Renal pelvis (tissue), 4 donors: Measurements from ENCODE around the gene UNC13B. TPM values are rescaled to one million over a fixed set of nuclear protein-coding genes. Genes with fewer than 3 reads are reported as not detected.

Experiments used
- DNase-seq: peaks from one replicate; pipeline ENCODE4 v3.0.0-alpha.2; 2013
- polyA plus RNA-seq, 3 donors: library from polyadenylated mRNA; unstranded; fragments of 120-200 nt; gene quantifications; one replicate each; pipeline ENCODE4 v1.2.1, GENCODE V29; 2013; ENCODE audit not compliant: insufficient read length in 3 of 3

The UNC13B gene
- polyA plus RNA-seq, 3 donors: 26.4 to 30.7 (median 27.7) TPM

DNA sequence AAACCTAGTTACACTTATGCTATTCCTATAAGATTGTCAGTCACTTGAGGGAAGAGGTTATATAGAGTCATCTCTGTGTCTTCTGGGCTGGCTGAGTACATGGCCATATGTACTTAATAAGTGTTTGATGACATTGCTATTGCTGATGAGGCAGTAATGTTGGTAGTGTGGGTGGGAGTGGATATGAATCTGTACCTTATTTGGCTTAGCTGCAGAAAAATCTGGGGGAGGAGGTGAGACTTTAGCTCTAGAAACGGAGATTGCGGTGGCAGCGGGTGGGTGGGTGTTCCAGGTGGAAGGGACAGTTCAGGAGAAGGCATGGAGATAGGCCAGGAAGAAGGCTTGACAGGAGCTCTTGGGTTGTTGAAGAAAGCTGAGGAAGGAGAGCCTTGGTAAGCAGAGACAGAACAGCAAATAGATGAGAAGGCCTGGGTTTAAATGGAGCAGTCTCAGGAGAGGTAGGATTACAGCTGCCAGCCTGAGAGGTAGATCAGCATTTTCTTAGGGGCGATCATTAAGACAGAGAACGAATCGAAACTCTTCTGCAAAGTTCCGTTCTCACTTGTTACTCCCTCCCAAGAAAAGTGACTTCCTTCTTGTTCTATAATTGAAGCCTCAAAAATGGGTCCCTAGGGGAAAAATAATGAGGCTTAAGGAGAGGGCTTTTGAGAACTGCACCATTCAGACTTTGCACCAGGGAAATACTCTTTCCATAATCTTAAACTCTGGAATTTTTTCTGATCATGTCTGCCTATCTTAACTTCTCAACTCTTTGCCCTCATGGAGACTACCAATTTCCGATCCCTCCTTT, 160.5 kb downstream of the UNC13B start:
- DNase-seq: no peak

DNA sequence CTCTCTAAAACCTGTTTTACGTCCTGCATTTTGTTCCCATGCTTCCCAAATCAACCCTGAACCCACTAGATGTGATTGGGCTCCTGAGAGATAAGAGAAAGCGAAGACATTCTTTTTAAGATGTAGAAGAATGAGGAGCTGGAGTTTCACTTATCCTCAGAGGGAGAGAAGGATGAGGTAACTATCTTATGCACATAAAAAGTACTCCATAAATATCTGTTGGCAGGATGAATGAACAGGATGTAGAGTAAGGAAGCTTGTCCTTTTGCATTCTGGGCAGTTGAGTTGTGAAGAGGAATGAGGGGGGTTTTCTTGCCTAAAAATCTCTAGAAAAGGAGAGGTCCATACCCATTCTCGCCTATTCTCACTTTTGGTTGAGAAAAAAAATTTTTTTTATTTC, 163.2 kb downstream of the UNC13B start:
- no peak for DNase-seq

DNA sequence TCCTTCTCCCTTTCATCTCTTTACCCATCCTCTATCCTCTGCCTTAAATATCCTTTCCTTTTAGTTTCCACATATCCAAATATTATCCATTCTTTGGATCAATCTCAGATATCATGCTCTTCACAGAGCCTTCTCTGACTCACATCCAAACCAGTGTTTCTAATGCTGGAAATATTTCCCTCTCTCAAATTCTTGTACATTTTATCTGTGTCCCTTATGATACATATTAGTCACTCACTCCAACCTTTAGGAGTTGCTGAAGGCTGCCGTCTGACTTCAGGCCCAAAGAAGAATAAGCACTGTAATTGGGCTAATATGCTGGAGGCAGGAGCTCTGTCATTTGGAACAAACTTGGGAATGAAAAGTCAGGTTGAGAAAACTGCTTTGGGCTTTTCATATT, 171.7 kb downstream of the UNC13B start:
- no peak for DNase-seq

DNA sequence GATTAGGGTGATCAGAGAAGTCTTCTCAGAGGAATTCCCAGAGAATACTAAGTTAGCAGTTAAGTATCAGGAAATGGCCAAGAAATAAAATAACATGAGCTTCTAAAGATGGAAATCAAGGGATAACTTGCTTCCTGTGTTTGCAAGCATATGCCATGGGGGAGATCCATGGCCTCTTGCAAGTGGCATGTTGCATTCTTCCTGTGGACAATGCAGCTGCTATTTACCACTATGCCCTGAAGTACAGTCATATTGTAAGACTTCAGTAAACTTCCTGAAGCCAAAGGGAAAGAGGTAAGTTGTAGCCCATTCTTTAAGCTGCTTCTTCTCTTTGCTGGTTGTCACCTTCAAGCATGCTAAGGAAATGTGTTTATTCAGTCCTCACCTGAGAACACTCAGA, 173.4 kb downstream of the UNC13B start:
- no peak for DNase-seq

DNA sequence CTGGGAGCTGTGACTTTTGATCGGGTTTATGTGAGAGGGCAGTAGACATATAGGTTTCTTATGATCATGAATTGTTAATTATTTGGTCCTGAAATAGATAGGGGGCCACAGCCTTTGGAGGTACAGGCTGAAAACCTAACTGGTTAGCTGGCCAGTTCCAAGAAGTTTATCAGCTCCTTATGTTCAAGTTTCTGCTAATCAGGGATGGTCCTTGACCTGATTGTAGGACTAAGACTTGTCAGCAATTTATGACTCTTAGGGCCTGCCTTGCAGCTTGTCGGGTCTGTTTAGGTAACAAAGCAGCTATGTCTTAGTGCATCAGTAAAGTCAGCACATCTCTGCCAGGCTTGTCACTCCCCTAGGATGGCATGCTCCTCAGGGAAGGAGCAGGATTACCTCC, 176.3 kb downstream of the UNC13B start:
- no peak for DNase-seq

DNA sequence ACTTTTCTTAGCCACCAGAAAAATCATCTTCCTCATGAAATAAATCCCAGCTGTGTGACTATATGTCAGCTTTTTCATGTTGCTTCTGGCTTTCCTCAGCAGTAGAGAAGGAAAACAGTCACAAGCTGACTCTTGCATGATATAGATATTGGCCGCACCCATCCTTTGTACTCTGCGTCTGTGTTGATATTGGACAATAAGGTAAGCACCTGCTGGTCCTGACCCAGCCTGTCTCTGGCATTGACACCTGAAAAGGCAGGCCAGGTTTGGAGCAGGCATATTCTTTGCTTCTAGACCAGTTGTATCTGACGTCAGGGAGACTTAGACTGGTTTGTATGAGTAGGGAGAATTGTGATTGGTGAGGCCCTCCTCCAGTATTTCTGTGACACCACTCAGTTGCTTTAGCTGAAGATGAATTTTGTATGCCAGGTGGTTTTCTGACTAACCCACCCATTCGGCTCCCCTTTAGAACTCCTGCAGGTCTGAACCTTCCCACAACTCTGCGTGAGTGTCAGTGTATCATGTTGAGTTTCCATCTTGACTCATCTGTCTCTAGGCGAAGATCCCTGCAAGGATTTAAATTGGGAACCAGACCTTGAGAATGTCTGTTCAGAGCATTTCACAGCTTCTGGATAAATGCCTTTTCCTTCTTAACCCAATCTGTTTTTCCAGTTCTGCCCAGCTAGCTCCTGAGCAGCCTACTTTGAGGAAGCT, 176.9 kb downstream of the UNC13B start:
- DNase-seq: no peak

DNA sequence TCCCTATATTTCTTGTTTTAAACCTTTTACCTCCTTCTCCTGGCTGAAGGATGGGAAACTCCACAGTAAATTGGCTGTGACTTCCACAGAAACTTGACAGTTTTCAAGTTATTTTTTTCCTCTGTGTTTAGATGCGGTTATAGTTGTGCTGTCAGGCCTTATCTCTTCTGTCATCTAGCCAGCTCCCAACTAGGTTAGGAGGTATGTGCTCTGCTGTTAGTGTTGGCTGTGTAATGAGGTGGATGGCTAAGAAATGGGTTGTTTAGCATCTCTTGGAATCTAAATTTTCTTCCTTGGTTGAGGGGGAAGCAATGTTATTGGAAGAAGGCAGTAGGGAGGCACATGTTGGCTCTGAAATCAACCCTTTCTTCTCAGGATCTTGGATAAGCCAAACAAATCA, 178.2 kb downstream of the UNC13B start:
- no peak for DNase-seq

DNA sequence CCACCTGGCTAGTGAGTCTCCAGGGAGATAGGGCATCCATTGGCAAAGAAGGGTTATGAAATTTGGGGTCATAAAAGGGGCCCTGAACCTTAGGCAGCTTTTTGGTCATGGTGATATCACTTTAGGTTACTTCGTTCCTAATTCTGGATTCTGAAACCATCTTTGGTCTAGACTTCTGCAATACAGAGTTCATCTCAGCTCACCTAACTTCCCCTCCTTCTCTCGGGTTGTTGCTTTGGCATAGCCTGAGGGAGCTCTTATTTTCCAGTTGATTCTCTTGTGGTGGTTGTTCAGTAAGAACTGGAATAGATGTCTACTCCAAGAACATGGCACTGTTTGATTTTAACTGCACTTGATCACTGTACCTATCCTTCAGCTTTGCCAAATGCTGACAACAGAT, 179.2 kb downstream of the UNC13B start:
- no peak for DNase-seq

DNA sequence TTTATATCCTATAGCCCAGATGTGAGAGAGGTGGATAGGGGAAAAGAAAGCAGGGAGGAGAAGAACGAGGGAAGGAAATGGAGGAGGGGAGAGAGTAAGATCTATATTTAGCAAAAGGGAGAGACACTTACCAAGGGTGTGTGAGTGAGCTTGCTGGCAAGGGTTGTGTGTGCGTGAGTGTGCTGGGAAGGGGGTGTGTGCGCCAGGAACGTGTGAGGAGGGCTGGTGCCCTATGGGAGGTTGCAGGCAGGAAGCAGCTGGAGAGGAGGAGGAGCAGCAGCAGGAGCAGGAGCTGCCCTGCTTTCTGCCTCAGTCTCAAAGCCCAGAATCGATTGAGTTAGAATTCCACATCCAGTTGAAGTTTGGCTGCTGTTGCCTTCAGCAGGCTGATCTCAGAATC, 179.8 kb downstream of the UNC13B start:
- no peak for DNase-seq

DNA sequence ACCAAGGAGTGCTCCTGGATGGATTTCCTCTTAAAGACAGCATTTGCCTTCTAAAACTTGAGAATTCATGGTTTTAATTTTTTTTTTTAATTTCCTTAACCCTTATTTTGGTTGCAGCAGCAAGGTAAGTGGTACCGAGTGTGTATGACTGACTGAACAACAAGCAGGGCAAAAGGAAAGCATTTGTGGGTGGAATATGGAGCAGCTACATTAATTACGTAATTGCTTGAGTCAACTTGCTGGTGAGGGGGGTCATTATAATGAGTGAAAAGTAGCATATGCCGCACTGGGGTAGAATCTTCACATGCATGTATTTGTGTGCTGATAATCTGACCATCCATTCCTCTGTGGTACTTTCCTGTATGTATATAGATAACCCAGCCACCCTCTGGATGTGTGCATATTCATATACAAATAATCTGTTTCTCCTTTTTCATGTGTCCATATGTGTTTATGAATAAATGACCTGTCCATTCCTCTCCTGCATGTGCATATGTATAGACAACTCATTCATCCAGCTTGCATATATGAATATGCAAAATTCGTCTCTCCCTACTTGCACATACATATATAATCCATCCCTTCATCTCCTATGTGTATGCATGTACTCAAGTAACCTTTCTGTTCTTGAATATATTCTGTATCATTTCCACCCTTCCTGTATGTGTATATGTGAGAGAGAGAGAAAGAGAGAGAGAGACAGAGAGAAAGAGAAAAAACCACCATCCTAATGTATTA, 180.6 kb downstream of the UNC13B start:
- no peak for DNase-seq

DNA sequence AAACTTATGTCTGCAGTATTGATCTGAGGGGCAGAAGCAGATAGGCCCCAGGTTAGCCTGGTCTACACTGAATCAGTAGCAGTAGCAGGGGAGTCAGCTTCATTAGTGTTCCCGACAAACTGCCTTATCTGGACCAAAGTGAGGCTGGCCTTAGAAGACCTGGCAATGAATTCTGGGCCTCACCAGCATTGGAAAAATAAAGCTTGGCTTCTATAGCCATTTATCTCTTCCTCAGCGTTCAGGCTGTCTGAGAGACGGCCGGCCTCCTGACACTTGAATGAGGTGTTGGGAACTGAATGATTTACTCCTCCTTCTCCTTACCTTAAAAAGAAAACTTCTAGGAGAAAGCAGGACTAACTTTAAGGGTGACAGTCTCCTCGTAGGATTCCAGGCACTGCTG, 186.3 kb downstream of the UNC13B start:
- DNase-seq: no peak

DNA sequence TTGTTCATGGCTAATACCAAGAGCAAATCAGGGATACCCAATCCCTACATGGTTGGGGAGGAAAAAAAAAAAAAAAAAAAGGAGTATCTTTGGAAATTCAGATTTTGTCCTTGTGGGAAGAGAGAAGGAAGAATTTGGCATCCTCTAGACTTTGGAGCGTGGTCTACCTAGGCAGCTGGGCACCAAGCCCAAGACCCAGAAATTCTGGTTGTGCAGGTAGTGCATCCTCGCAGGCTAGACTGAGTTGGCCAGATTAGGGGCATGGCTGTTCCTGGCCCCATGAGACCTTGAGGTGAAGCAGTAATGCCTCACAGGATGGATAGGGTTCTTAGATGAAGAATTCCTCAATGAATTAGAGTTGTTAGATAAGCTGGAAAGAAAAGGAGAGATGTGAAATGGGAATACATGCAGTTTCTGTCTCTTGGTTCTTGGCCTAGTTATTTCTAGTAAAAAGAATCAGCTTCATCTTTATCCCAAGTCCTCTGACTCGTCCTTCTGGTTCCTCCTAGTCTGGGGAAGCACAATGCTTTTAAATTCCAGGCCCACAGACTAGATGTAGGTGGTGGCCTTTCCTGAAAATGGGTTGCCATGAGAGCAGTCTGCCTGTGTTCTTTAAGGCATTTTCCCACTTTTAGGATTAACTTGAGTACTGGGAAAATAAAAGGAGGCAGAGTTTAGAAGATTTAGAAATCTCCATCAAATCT, 187.6 kb downstream of the UNC13B start:
- DNase-seq: no peak

DNA sequence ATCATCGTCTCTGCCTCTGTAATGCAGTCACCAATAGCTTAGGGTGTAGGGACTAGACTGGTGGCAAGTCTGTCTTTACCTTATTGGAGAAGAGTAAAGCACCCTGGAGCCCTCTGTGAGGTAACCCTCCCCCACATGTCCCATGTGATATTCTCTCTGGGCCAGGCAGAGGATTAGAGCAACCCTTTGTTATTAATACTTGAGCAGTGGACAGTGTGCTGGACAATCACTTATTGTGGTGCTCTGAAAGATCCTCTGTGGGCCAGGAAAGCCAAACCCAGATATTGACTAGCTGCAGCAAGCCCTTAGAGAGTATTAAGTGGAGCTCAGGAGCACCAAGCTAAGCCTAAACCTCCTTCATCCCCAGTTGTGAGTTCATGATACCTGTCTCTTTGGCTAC, 188.4 kb downstream of the UNC13B start:
- DNase-seq: no peak

DNA sequence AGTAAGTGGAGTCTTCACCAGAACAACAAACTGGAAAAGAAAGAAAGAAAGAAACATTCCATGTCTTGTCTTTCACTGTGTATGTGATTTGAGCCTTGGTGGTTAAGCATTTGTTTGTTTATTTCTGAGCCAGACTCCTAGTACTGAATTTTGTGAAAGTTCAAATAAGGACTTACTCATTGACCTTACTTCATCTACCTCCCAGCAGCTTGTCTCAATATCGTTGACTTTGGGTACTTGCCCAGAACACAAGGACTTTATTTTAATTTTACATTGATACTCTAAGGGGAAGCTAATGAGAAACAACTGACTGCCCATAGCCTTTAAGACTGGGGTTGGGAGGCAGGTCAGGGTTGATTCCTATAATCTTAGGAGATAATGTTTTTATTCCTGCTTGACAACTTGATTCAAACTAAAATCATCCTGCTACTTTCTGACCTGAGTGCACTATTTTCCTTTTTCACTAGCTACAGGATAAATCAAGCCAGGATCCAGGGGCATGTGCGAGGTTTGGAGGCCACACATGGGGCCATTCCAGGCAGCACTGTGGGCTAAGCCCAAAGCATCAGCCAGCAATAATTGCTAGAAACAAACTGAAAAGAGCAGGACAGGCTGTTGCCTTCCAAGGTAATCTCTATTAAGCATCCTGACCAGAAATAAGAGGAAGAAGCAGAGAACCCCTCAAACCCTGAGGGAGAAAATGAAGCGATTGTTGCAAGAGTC, 189.2 kb downstream of the UNC13B start:
- DNase-seq: peak; percentile 33

DNA sequence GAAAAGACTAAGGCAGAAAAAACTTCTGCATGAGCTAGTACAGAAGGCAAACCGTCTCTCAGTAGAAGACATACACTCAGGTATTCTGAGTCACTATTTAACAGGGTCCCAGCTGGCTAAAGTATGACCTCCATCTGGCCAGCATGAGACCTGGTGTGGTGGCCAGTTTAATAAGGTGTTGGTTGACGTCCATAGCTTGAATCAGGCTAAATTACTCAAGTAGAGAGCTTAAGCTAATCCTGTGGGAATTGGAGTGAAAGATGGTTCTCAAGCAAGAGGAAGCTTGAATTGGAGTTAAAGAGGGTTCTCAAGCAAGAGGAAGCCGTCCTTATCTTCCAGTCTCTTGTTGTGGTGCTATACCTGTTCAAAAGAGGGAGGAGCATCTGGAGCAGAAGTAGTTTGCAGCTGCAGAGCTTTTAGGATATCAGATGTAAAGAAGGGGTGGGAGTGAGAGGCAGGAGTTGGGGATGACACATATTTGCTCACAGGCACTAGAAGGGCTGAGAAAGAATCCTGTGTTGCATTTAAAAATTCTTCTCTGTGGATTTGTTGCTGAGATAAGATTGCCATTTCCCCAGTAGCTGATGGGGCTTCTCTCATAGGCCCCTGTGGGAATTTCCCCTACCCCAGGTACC, 192.0 kb downstream of the UNC13B start:
- DNase-seq: no peak

DNA sequence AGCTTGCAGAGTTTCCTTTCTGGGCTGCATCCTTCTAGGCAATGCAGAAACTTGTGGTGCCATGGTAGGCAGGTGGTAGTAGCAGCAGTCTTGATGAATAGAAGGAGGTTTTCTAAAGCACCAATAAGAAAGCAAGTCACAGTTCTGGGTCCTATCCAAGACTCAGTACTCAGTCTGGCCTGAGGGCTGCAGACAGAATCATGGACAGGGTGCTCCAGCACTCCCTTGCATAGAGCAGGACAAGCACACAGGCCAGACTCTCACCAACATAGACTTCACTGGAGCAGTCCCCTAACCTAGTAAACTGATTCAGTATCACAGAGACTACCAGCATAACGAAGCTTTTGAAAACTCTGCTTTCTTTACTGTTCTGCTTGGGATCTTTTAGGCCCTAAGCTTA, 194.1 kb downstream of the UNC13B start:
- no peak for DNase-seq

DNA sequence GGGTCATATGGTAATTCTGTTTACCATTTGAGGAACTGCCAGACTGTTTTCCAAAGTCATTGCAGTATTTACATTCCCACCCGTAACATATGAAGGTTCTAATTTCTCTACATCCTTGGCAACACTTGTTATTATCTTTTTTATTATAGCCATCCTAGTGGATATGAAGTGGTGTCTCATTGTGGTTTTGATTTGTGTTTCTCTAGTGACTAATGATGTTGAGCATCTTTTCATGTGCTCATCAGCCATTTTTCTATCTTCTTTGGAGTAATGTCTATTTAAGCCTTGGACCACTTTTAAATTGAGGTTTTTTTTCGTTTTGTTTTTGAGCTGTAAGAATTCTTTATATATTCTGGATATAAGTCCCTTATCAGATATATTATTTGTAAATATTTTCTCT, 195.3 kb downstream of the UNC13B start:
- no peak for DNase-seq

DNA sequence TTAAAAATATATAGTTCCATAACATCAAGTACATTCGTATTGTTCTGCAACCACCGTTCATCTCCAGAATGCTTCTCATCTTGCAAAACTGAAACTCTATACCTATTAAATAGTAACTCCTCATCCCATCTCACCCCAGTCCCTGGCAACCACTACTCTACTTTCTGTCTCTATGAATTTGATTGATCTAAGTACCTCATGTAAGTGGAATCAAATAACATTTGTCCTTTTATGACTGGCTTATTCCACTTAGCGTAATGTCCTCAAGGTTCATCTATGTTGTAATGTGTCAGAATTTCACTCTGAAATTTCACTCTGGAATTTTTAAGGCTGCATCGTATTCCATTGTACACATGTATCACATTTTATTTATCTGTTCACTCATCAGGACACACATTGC, 196.0 kb downstream of the UNC13B start:
- DNase-seq: no peak

DNA sequence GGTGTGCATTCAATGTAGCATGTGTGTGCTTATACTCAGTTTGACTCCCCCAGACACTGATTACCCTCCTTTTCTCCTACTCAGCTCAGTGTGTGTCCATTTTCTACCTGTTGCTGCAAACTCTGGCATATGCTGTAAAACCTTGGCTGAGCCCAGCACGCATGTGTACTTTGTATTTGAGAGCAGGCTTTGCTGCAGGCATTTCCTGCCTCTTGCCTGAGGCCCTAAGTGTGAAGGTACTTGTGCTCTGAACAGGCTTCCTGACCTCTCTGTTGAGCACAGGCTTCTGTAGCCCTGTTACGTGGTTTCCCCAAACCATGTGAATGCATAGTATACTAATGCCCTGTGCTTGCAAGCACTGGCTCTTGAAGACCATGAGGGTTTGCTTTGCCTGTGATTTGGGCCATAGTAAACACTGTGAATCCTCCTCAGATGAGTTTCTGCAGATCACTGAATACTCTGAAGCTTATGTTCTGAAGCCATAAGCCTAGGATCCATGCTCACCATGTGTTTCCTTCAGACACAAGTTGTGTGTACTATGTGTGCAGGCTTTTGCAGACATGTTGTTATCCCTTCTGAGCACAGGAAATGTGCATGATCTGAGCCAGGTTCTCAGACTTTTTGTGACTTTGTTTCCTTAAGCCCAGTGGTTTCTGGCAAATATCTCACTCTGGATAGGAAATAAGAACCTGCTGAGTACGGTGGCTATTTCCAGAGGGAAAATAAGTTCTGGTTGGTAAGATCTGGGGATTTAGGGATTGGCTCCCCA, 203.2 kb downstream of the UNC13B start:
- no peak for DNase-seq

DNA sequence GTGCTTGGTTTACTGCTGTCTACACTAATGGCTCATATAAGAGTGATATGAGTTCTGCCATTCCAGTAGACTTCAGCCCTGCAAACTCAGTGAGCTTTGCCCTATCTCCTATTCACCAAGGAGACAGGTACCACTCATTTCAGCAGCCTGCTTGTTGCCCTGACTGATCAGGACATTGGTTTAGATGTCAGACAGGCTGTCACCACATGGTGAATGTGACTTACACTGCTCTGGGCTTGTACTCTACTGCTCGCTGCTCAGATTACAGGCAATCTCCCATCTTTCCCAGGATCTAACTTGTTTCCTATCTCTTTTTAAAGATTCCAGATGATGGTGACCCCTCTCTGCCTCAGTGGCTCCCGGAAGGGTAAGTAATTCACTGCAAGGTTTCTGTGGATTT, 204.8 kb downstream of the UNC13B start:
- no peak for DNase-seq
